Measurements from ENCODE around the gene LRIT2.

GRCh38 chr10:84236807-84237198, 11.5 kb upstream of the LRIT2 start:
- TF ChIP-seq CTCF (conservative IDR thresholded peaks at IDR 0.05; ENCODE audit: low read length): no peak
- no peak for TF ChIP-seq EZH2phosphoT487 (IDR thresholded peaks at IDR 0.05; ENCODE audit: borderline replicate concordance, low read depth, low read length)
